Mammary epithelial cell (primary cell): ENCODE measurements around the gene PTN.

Source experiments
- EZH2 ChIP-seq: IDR thresholded peaks from 2 replicates; pipeline ENCODE4 v1.6.1; 2012; ENCODE audit warnings: low read length, inconsistent platforms, borderline replicate concordance
- TF ChIP-seq, protein P1 (sequence below), 2 donors: IDR thresholded peaks in 1 of 2; conservative IDR thresholded peaks in 1 of 2; 2 replicates each; pipeline ENCODE4 v1.5.1; 2011 to 2012; ENCODE audit warnings: inconsistent platforms in 2 of 2, low read length in 2 of 2, mild to moderate bottlenecking in 2 of 2, control low read depth in 1 of 2, low read depth in 1 of 2; ENCODE audit not compliant: insufficient read depth in 1 of 2; ENCODE audit errors: extremely low read depth in 1 of 2

DNA sequence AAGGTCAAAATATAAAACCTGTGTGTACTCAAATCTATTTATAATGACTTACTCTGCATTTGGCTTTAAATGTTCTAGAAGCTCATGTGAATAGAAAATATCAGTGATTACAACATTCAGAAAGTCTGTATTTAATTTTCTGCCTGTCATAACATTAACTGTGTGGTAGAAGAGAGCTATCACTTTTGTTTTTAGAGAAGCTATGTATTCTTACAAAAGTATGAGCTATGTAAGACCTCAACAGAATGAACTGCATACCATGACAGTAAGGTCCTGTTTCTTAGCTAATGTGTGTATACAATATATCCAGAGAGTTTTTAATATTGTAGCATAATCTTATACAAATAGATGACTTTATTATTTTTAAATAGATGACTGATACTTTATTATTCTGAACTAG is 61.5 kb downstream of the PTN start:
- TF ChIP-seq, protein P1, sequence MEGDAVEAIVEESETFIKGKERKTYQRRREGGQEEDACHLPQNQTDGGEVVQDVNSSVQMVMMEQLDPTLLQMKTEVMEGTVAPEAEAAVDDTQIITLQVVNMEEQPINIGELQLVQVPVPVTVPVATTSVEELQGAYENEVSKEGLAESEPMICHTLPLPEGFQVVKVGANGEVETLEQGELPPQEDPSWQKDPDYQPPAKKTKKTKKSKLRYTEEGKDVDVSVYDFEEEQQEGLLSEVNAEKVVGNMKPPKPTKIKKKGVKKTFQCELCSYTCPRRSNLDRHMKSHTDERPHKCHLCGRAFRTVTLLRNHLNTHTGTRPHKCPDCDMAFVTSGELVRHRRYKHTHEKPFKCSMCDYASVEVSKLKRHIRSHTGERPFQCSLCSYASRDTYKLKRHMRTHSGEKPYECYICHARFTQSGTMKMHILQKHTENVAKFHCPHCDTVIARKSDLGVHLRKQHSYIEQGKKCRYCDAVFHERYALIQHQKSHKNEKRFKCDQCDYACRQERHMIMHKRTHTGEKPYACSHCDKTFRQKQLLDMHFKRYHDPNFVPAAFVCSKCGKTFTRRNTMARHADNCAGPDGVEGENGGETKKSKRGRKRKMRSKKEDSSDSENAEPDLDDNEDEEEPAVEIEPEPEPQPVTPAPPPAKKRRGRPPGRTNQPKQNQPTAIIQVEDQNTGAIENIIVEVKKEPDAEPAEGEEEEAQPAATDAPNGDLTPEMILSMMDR (conservative IDR thresholded peaks at IDR 0.05 in 1 of 2, IDR thresholded peaks at IDR 0.05 in 1 of 2; ENCODE audit: extremely low read depth in 1 of 2, insufficient read depth in 1 of 2, low read depth in 1 of 2, low read length in 2 of 2), result no peak
- TF ChIP-seq EZH2, result no peak
